Activated naive CD8-positive, alpha-beta T cell treated with anti-CD3 and anti-CD28 coated beads for 36 hours (primary cell): ENCODE data around the gene HDHD5. TPM values are rescaled to one million over a fixed set of nuclear protein-coding genes. Genes with fewer than 3 reads are reported as not detected.
A peak's percentile ranks its signal among the peaks of the same experiment; 100 is the strongest.

ENCODE experiments used
- DNase-seq: peaks from one replicate; pipeline ENCODE4 v3.0.0; 2021
- H3K27ac Mint-ChIP-seq: one replicate; pipeline ENCODE4 v1.8.0; 2022; ENCODE audit warnings: mild to moderate bottlenecking, moderate library complexity, mixed read lengths
- H3K27me3 Mint-ChIP-seq: one replicate; pipeline ENCODE4 v1.8.0; 2022; ENCODE audit warnings: mild to moderate bottlenecking, mixed read lengths
- H3K36me3 Mint-ChIP-seq: one replicate; pipeline ENCODE4 v1.8.0; 2021; ENCODE audit warnings: mild to moderate bottlenecking, mixed read lengths
- H3K4me1 Mint-ChIP-seq: one replicate; pipeline ENCODE4 v1.8.0; 2021; ENCODE audit warnings: mixed read lengths
- H3K4me3 Mint-ChIP-seq: one replicate; pipeline ENCODE4 v1.8.0; 2022; ENCODE audit warnings: mild to moderate bottlenecking, moderate library complexity, mixed read lengths
- H3K9me3 Mint-ChIP-seq: one replicate; pipeline ENCODE4 v1.8.0; 2022; ENCODE audit warnings: mixed read lengths
- total RNA-seq, 2 experiments: library from RNA; stranded (reverse); gene quantifications; one replicate each; pipeline ENCODE4 v1.2.3, GENCODE V29; 2021

The HDHD5 gene
- total RNA-seq, 2 experiments from 2014 or later, result 54.9 to 64.8 TPM

GRCh38 chr22:17118342-17118741 lies 40.7 kb downstream of the HDHD5 start:
- no peak for DNase-seq
- Mint-ChIP-seq H3K4me3 (peak overlapping the region; percentile 24), H3K27ac (peak overlapping the region; percentile 67), H3K9me3 (no peaks in the 10 kb centered on the region), H3K4me1 (peaks cover 51% of the 10 kb centered on the region), H3K27me3 (peaks cover 25% of the 10 kb centered on the region), H3K36me3 (no peaks in the 10 kb centered on the region)

GRCh38 chr22:17117890-17118289 lies 41.2 kb downstream of the HDHD5 start:
- no peak for DNase-seq
- no peaks in the 10 kb centered on the region for H3K36me3 Mint-ChIP-seq

GRCh38 chr22:17117400-17117799 lies 41.7 kb downstream of the HDHD5 start:
- Mint-ChIP-seq H3K36me3 (no peaks in the 10 kb centered on the region), H3K4me1 (peaks cover 51% of the 10 kb centered on the region), H3K4me3 (no peak overlapping the region), H3K27ac (peak overlapping the region; percentile 67), H3K9me3 (no peaks in the 10 kb centered on the region), H3K27me3 (peaks cover 20% of the 10 kb centered on the region)
- DNase-seq, result no peak

More at GRCh38 chr22:17117890-17118289, 41.2 kb downstream of the HDHD5 start:
- Mint-ChIP-seq H3K4me1 (peaks cover 51% of the 10 kb centered on the region), H3K27me3 (peaks cover 25% of the 10 kb centered on the region), H3K4me3 (peak overlapping the region; percentile 24), H3K27ac (peak overlapping the region; percentile 67), H3K9me3 (no peaks in the 10 kb centered on the region)

GRCh38 chr22:17116572-17117330 lies 42.3 kb downstream of the HDHD5 start:
- H3K4me3 Mint-ChIP-seq, result no peak overlapping the region
- DNase-seq, result no peak

GRCh38 chr22:17115945-17116565 lies 43.0 kb downstream of the HDHD5 start:
- Mint-ChIP-seq H3K36me3 (no peaks in the 10 kb centered on the region), H3K4me1 (peaks cover 59% of the 10 kb centered on the region), H3K27ac (peak overlapping the region; percentile 85), H3K9me3 (no peaks in the 10 kb centered on the region), H3K4me3 (peak overlapping the region; percentile 57), H3K27me3 (peaks cover 8% of the 10 kb centered on the region)
- DNase-seq, result no peak

More at GRCh38 chr22:17116572-17117330, 42.3 kb downstream of the HDHD5 start:
- no peaks in the 10 kb centered on the region for H3K36me3 Mint-ChIP-seq
- peaks cover 14% of the 10 kb centered on the region for H3K27me3 Mint-ChIP-seq
- no peaks in the 10 kb centered on the region for H3K9me3 Mint-ChIP-seq
- peaks cover 54% of the 10 kb centered on the region for H3K4me1 Mint-ChIP-seq
- peak overlapping the region; percentile 85 for H3K27ac Mint-ChIP-seq

GRCh38 chr22:17115236-17115635 lies 43.8 kb downstream of the HDHD5 start:
- H3K4me3 Mint-ChIP-seq, result no peak overlapping the region
- no peaks in the 10 kb centered on the region for H3K36me3 Mint-ChIP-seq
- H3K9me3 Mint-ChIP-seq, result no peaks in the 10 kb centered on the region
- peaks cover 8% of the 10 kb centered on the region for H3K27me3 Mint-ChIP-seq
- DNase-seq, result no peak
- H3K4me1 Mint-ChIP-seq, result peaks cover 59% of the 10 kb centered on the region
- H3K27ac Mint-ChIP-seq, result peak overlapping the region; percentile 85

- Mint-ChIP-seq H3K4me1 (peaks cover 59% of the 10 kb centered on the region), H3K9me3 (no peaks in the 10 kb centered on the region), H3K4me3 (no peak overlapping the region), H3K27me3 (peaks cover 8% of the 10 kb centered on the region), H3K27ac (no peak overlapping the region), H3K36me3 (peaks cover under 1% of the 10 kb centered on the region)
- no peak for DNase-seq
These were observed 44.2 kb downstream of the HDHD5 start for GRCh38 chr22:17114898-17115235.

GRCh38 chr22:17114173-17114897 lies 44.7 kb downstream of the HDHD5 start:
- no peak for DNase-seq
- peaks cover 8% of the 10 kb centered on the region for H3K27me3 Mint-ChIP-seq
- H3K36me3 Mint-ChIP-seq, result peaks cover 3% of the 10 kb centered on the region
- H3K4me3 Mint-ChIP-seq, result no peak overlapping the region
- H3K4me1 Mint-ChIP-seq, result peaks cover 60% of the 10 kb centered on the region
- no peak overlapping the region for H3K27ac Mint-ChIP-seq
- H3K9me3 Mint-ChIP-seq, result no peaks in the 10 kb centered on the region

- H3K4me1 Mint-ChIP-seq, result peaks cover 54% of the 10 kb centered on the region
- H3K36me3 Mint-ChIP-seq, result peaks cover 4% of the 10 kb centered on the region
- peaks cover 2% of the 10 kb centered on the region for H3K27me3 Mint-ChIP-seq
- no peaks in the 10 kb centered on the region for H3K9me3 Mint-ChIP-seq
- no peak overlapping the region for H3K4me3 Mint-ChIP-seq
- DNase-seq, result no peak
- no peak overlapping the region for H3K27ac Mint-ChIP-seq
These were observed 45.5 kb downstream of the HDHD5 start for GRCh38 chr22:17113600-17113999.

- peaks cover 46% of the 10 kb centered on the region for H3K4me1 Mint-ChIP-seq
- no peak for DNase-seq
- peaks cover 4% of the 10 kb centered on the region for H3K36me3 Mint-ChIP-seq
- H3K27ac Mint-ChIP-seq, result no peak overlapping the region
- H3K9me3 Mint-ChIP-seq, result no peaks in the 10 kb centered on the region
- no peaks in the 10 kb centered on the region for H3K27me3 Mint-ChIP-seq
- no peak overlapping the region for H3K4me3 Mint-ChIP-seq
These were observed 46.5 kb downstream of the HDHD5 start for GRCh38 chr22:17112491-17113042.

- Mint-ChIP-seq H3K4me1 (peaks cover 46% of the 10 kb centered on the region), H3K4me3 (no peak overlapping the region), H3K9me3 (no peaks in the 10 kb centered on the region), H3K27me3 (no peaks in the 10 kb centered on the region), H3K36me3 (peaks cover 4% of the 10 kb centered on the region), H3K27ac (peak overlapping the region; percentile 46)
- DNase-seq, result no peak
These were observed 48.1 kb downstream of the HDHD5 start for GRCh38 chr22:17110791-17111550.

GRCh38 chr22:17109976-17110375 lies 49.1 kb downstream of the HDHD5 start:
- H3K9me3 Mint-ChIP-seq, result no peaks in the 10 kb centered on the region
- no peak overlapping the region for H3K27ac Mint-ChIP-seq
- H3K27me3 Mint-ChIP-seq, result no peaks in the 10 kb centered on the region
- peaks cover 10% of the 10 kb centered on the region for H3K36me3 Mint-ChIP-seq
- H3K4me1 Mint-ChIP-seq, result peaks cover 44% of the 10 kb centered on the region
- DNase-seq, result no peak
- no peak overlapping the region for H3K4me3 Mint-ChIP-seq

- H3K36me3 Mint-ChIP-seq, result peaks cover 11% of the 10 kb centered on the region
- no peaks in the 10 kb centered on the region for H3K9me3 Mint-ChIP-seq
- no peaks in the 10 kb centered on the region for H3K27me3 Mint-ChIP-seq
- H3K4me1 Mint-ChIP-seq, result peaks cover 43% of the 10 kb centered on the region
- no peak overlapping the region for H3K27ac Mint-ChIP-seq
- no peak overlapping the region for H3K4me3 Mint-ChIP-seq
- DNase-seq, result no peak
These were observed 49.8 kb downstream of the HDHD5 start for GRCh38 chr22:17109113-17109865.
